CD4-positive, alpha-beta T cell treated with Interleukin-15 for 4 hours (primary cell): ENCODE data around the gene WFDC11.

Experiments
- DNase-seq: peaks from one replicate; pipeline ENCODE4 v3.0.0-alpha.2; 2020; ENCODE audit warnings: low spot score

Gene WFDC11

GRCh38 chr20:45626540-45626939 is 43.5 kb downstream of the WFDC11 start:
- no peak for DNase-seq

GRCh38 chr20:45621593-45621992 is 48.4 kb downstream of the WFDC11 start:
- no peak for DNase-seq

- DNase-seq = no peak
Observed at GRCh38 chr20:45617591-45617990, 52.4 kb downstream of the WFDC11 start.

GRCh38 chr20:45612314-45612713 is 57.7 kb downstream of the WFDC11 start:
- no peak for DNase-seq

GRCh38 chr20:45611054-45611453 is 59.0 kb downstream of the WFDC11 start:
- DNase-seq = no peak

GRCh38 chr20:45607810-45608209 is 62.2 kb downstream of the WFDC11 start:
- no peak for DNase-seq
